Osteoblast (primary cell): ENCODE data around the gene GNG13. TPM values are rescaled to one million over a fixed set of nuclear protein-coding genes. Genes with fewer than 3 reads are reported as not detected.

Experiments used
- DNase-seq: peaks from one replicate; pipeline ENCODE4 v3.0.0; 2011; ENCODE audit warnings: low spot score, mixed read lengths; ENCODE audit not compliant: insufficient read length; ENCODE audit errors: missing footprints
- H2AFZ ChIP-seq: 2 replicates; pipeline ENCODE4 v1.6.0; 2011; ENCODE audit warnings: mild to moderate bottlenecking, low read length
- H3K27ac ChIP-seq: 2 replicates; pipeline ENCODE4 v1.5.1; 2011; ENCODE audit warnings: mild to moderate bottlenecking, low read depth, low read length, moderate library complexity
- H3K27me3 ChIP-seq: 2 replicates; pipeline ENCODE4 v1.6.0; 2012; ENCODE audit warnings: mild to moderate bottlenecking, control low read depth, inconsistent platforms, low read length, moderate library complexity; ENCODE audit not compliant: insufficient read depth
- H3K36me3 ChIP-seq: 2 replicates; pipeline ENCODE4 v1.5.1; 2011; ENCODE audit warnings: mild to moderate bottlenecking, low read length, control low read depth, moderate library complexity; ENCODE audit not compliant: insufficient read depth
- H3K4me1 ChIP-seq: 2 replicates; pipeline ENCODE4 v1.5.1; 2011; ENCODE audit warnings: mild to moderate bottlenecking, low read length, control low read depth, moderate library complexity; ENCODE audit not compliant: insufficient read depth
- H3K4me2 ChIP-seq: 2 replicates; pipeline ENCODE4 v1.6.0; 2011; ENCODE audit warnings: mild to moderate bottlenecking, low read length; ENCODE audit not compliant: insufficient read depth
- H3K4me3 ChIP-seq: fragments of 200-600 bp; sonication (generic); 3 replicates; pipeline ENCODE4 v1.5.1; 2012; ENCODE audit warnings: mild to moderate bottlenecking, low read length, inconsistent platforms; ENCODE audit not compliant: insufficient read depth
- H3K79me2 ChIP-seq: 2 replicates; pipeline ENCODE4 v1.6.0; 2012; ENCODE audit warnings: mild to moderate bottlenecking, low read length, control low read depth, inconsistent platforms; ENCODE audit not compliant: insufficient read depth
- H3K9me3 ChIP-seq: 2 replicates; pipeline ENCODE4 v1.5.1; 2011; ENCODE audit warnings: low read depth, low read length, control low read depth
- H4K20me1 ChIP-seq: 2 replicates; pipeline ENCODE4 v1.6.0; 2012; ENCODE audit warnings: mild to moderate bottlenecking, low read length, control low read depth; ENCODE audit not compliant: insufficient read depth
- total RNA-seq: library from RNA; depleted of rRNA; stranded (reverse); fragments of >200 nt; gene quantifications from 2 replicates; pipeline ENCODE4 v1.2.3, GENCODE V29; 2012
- TF ChIP-seq, protein P1 (sequence below): IDR thresholded peaks from 2 replicates; pipeline ENCODE4 v1.5.1; 2011; ENCODE audit warnings: mild to moderate bottlenecking, low read depth, low read length, moderate library complexity; ENCODE audit errors: extremely low read depth

GNG13 gene
- total RNA-seq, 1 donor, result not detected

- no peak within 1 kb of the TSS for H3K27ac ChIP-seq
- H3K4me1 ChIP-seq, result no peaks in the 10 kb centered on the region
- H3K36me3 ChIP-seq, result no peaks in the 10 kb centered on the region
- H3K79me2 ChIP-seq, result no peaks in the 10 kb centered on the region
- TF ChIP-seq, protein P1, sequence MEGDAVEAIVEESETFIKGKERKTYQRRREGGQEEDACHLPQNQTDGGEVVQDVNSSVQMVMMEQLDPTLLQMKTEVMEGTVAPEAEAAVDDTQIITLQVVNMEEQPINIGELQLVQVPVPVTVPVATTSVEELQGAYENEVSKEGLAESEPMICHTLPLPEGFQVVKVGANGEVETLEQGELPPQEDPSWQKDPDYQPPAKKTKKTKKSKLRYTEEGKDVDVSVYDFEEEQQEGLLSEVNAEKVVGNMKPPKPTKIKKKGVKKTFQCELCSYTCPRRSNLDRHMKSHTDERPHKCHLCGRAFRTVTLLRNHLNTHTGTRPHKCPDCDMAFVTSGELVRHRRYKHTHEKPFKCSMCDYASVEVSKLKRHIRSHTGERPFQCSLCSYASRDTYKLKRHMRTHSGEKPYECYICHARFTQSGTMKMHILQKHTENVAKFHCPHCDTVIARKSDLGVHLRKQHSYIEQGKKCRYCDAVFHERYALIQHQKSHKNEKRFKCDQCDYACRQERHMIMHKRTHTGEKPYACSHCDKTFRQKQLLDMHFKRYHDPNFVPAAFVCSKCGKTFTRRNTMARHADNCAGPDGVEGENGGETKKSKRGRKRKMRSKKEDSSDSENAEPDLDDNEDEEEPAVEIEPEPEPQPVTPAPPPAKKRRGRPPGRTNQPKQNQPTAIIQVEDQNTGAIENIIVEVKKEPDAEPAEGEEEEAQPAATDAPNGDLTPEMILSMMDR, result no peak
- no peaks in the 10 kb centered on the region for H4K20me1 ChIP-seq
- H3K4me3 ChIP-seq, result no peak within 1 kb of the TSS
- no peak for DNase-seq
- no peak within 1 kb of the TSS for H3K4me2 ChIP-seq
- H3K9me3 ChIP-seq, result no peaks in the 10 kb centered on the region
- no peak within 1 kb of the TSS for H2AFZ ChIP-seq
- H3K27me3 ChIP-seq, result no peaks in the 10 kb centered on the region
These were observed 39.8 kb downstream of the GNG13 start, which contains the start of gene MSLN for GRCh38 chr16:760545-761343. TSS of gene MSLN (plus strand) at chr16:760734. CDS start at chr16:762681, 1,947 bp downstream.

GRCh38 chr16:760065-760464 is 40.5 kb downstream of the GNG13 start:
- TF ChIP-seq, protein P1, result no peak
- no peak overlapping the region for H3K27ac ChIP-seq

GRCh38 chr16:759110-759910 is 41.2 kb downstream of the GNG13 start:
- H3K27me3 ChIP-seq, result no peaks in the 10 kb centered on the region
- H2AFZ ChIP-seq, result no peak overlapping the region
- H4K20me1 ChIP-seq, result no peaks in the 10 kb centered on the region
- H3K4me3 ChIP-seq, result no peak overlapping the region
- H3K27ac ChIP-seq, result no peak overlapping the region
- no peaks in the 10 kb centered on the region for H3K9me3 ChIP-seq
- DNase-seq, result no peak
- no peaks in the 10 kb centered on the region for H3K4me1 ChIP-seq
- TF ChIP-seq, protein P1, result no peak
- no peaks in the 10 kb centered on the region for H3K79me2 ChIP-seq
- no peak overlapping the region for H3K4me2 ChIP-seq
- H3K36me3 ChIP-seq, result no peaks in the 10 kb centered on the region

More at GRCh38 chr16:760065-760464, 40.5 kb downstream of the GNG13 start:
- Histone ChIP-seq H3K36me3 (no peaks in the 10 kb centered on the region), H3K4me2 (no peak overlapping the region), H3K27me3 (no peaks in the 10 kb centered on the region), H3K79me2 (no peaks in the 10 kb centered on the region), H3K4me1 (no peaks in the 10 kb centered on the region), H3K9me3 (no peaks in the 10 kb centered on the region), H4K20me1 (no peaks in the 10 kb centered on the region), H2AFZ (no peak overlapping the region), H3K4me3 (no peak overlapping the region)
- no peak for DNase-seq

GRCh38 chr16:756428-756827 is 44.1 kb downstream of the GNG13 start:
- Histone ChIP-seq H3K9me3 (no peaks in the 10 kb centered on the region), H3K79me2 (no peaks in the 10 kb centered on the region), H3K4me1 (no peaks in the 10 kb centered on the region), H3K27ac (no peak overlapping the region), H2AFZ (no peak overlapping the region), H4K20me1 (no peaks in the 10 kb centered on the region), H3K36me3 (no peaks in the 10 kb centered on the region), H3K4me3 (no peak overlapping the region), H3K4me2 (no peak overlapping the region), H3K27me3 (peaks cover 6% of the 10 kb centered on the region)
- TF ChIP-seq, protein P1, result no peak
- no peak for DNase-seq
